H1 (cell line): ENCODE results near the gene NEU2. TPM values are rescaled to one million over a fixed set of nuclear protein-coding genes. Genes with fewer than 3 reads are reported as not detected.

ENCODE experiments used
- BCL11A ChIP-seq, 2 experiments: IDR thresholded peaks; one replicate each; pipeline ENCODE4 v1.6.1; 2011; ENCODE audit warnings: low read depth in 2 of 2, low read length in 2 of 2, mild to moderate bottlenecking in 2 of 2
- CTBP2 ChIP-seq: IDR thresholded peaks from 2 replicates; pipeline ENCODE4 v1.7.0; 2011; ENCODE audit warnings: borderline replicate concordance, mild to moderate bottlenecking, moderate library complexity, mixed read lengths, low read length; ENCODE audit not compliant: insufficient read depth, insufficient read length
- JUN ChIP-seq: IDR thresholded peaks from 2 replicates; pipeline ENCODE4 v1.6.1; 2011; ENCODE audit warnings: low read depth, mild to moderate bottlenecking, improper control_type of control experiment, low read length
- NRF1 ChIP-seq: IDR thresholded peaks from 2 replicates; pipeline ENCODE4 v1.6.1; 2011; ENCODE audit warnings: mild to moderate bottlenecking, low read depth, low read length, improper control_type of control experiment
- RFX5 ChIP-seq: IDR thresholded peaks from 2 replicates; pipeline ENCODE4 v1.6.1; 2011; ENCODE audit warnings: low read depth, low read length, improper control_type of control experiment, borderline replicate concordance
- TAF1 ChIP-seq: IDR thresholded peaks from 2 replicates; pipeline ENCODE4 v1.6.1; 2011; ENCODE audit warnings: mild to moderate bottlenecking, low read depth, low read length
- polyA plus RNA-seq, 7 experiments: library from polyadenylated mRNA; depleted of rRNA in 3 of 7; stranded (reverse) in 5 of 7; unstranded in 2 of 7; fragments of >200 nt in 5 of 7; fragments of 200-250 nt in 2 of 7; gene quantifications; 1 replicate in 5 of 7; 2 replicates in 1 of 7; 4 replicates in 1 of 7; pipeline versions ENCODE4 v1.2.1 to v1.2.3, GENCODE V29; 2011 to 2013; ENCODE audit warnings: missing spikeins in 2 of 7, mixed read lengths in 2 of 7
- total RNA-seq: library from RNA; stranded (reverse); fragmentation: NEBNext Ultra II Directional; extraction: Animal tissue kit (Norgen Biotek cat#: 25700); gene quantifications from 2 replicates; pipeline ENCODE4 v1.2.1, GENCODE V29; 2021

The NEU2 gene
- total and polyA plus RNA-seq, 2 of the 8 experiments (the other 6 are each of a cell fraction or from before 2014, with no cell fraction given) = 0.12 TPM; not detected in 1

DNA sequence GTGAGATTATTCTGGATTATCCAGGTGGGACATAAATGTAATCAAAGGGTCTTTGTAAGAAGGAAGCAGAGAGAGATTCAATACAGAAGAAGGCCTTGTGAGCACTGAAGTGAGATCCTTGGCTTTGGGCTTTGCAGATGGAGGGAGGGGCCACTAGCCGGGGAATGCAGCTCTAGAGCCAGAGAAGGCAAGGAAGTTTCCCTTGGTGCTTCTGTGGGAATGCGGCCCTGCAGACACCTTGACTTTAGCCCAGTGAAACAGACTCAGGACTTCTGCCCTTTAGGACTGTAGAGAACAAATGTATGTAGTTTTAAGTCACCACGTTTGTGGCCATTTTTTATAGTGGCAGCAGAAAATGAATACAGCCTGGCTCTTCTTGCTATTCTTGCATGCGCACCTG, 8.1 kb downstream of the NEU2 start (continued):
- TF ChIP-seq JUN = no peak
- no peak for TF ChIP-seq NRF1
- no peak for TF ChIP-seq TAF1
- TF ChIP-seq CTBP2 = no peak
- no peak for TF ChIP-seq RFX5
- no peak for TF ChIP-seq BCL11A (IDR thresholded peaks at IDR 0.05; ENCODE audit: low read depth in 2 of 2, low read length in 2 of 2)
